HG03442 (cell line): ENCODE data around the gene TMEM131.
"Not testable (repeated sequence)": the region's sequence is repeated elsewhere in the genome, so short reads cannot be mapped to it uniquely, and the experiment has no call there.

Experiments used
- ATAC-seq: cut with Tn5 transposase; IDR thresholded peaks from one replicate; pipeline ENCODE4 v1.9.1; 2021; ENCODE audit warnings: mild to moderate bottlenecking, moderate library complexity; ENCODE audit not compliant: unreplicated experiment

TMEM131 gene

GRCh38 chr2:97914691-97915213 lies 81.0 kb downstream of the TMEM131 start:
- ATAC-seq, result no peak

GRCh38 chr2:97913846-97914245 lies 81.9 kb downstream of the TMEM131 start:
- ATAC-seq, result no peak

DNA sequence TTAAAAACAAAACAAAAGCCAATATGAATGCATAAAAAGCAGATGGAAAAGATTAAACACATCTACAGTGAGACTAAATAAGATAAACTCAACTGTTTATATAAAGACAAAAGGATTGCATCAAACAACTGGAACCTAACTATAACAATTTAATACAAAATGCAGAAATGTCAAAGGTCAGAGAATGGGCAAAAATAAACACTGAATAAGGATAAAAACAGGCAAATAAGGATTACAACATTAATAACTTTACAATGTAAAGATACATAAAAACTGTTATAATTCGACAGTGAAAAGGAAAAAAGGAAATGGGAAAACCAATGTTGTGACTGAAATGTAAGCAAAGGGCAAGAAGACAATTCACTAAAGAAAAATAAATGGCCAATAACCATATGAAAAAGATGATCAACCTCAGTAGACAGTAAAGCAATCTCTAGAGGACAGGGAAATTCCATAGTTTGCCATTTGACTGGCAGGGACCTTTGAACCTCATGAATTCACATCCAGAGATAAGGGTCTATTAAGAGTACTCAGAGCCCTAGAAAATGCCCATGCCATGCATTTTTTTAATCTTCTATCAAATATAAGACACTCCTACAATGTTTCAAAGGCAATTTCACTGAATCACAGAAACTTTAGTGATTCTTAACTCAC lies 83.7 kb downstream of the TMEM131 start:
- no peak for ATAC-seq

GRCh38 chr2:97911206-97911921 lies 84.4 kb downstream of the TMEM131 start:
- ATAC-seq, result peak; percentile 71

- no peak for ATAC-seq
Observed at GRCh38 chr2:97910403-97911205, 85.1 kb downstream of the TMEM131 start.

DNA sequence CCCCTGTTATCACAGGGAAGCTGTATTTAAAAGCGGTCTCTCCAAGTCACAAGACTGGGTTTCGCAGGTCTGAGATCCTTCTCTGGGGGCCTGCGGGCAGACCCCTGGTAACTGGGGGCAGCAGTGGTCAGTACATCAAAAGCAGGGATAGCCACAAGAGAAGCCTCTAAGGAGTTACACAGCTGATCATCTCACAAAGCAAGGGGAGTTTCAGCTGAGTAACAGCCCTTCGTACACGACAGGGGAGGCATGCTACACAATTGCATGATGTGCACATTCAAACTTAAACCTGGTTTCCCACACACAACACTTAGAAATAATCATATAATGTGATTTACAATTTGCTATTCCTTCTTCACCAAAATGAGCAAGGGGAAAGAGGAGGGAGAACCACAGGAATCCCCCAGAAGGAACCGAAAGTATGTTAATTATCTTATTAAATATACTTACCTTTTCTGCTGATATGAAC lies 87.5 kb downstream of the TMEM131 start:
- no peak for ATAC-seq

- no peak for ATAC-seq
Observed at GRCh38 chr2:97907369-97908100, 88.2 kb downstream of the TMEM131 start.

- no peak for ATAC-seq
Observed at GRCh38 chr2:97906307-97906706, 89.4 kb downstream of the TMEM131 start.

- no peak for ATAC-seq
Observed at GRCh38 chr2:97905294-97905693, 90.5 kb downstream of the TMEM131 start.

- no peak for ATAC-seq
Observed at GRCh38 chr2:97901862-97902261, 93.9 kb downstream of the TMEM131 start.

GRCh38 chr2:97900806-97901205 lies 94.9 kb downstream of the TMEM131 start:
- no peak for ATAC-seq

- ATAC-seq, result not testable (repeated sequence)
Observed at GRCh38 chr2:97893042-97893441, 102.7 kb downstream of the TMEM131 start.

DNA sequence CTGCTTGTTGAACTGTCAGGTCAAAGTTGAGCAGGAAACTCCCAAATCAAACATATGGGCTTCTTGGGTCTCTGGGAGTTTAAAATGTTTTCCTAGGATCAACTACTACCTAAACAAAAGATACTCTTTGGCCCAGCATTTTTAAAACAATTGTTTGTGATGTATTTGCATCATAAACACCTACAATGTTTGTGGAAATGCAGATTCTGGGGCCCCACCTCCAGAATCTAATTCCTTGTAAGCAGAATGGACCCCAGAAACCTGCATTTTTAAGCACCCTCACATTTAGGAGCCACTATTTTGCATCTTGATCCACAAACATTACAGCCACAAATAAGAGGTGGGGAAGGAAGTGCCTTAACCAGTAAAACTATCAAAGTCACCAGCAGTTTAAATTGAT lies 104.1 kb downstream of the TMEM131 start:
- ATAC-seq, result no peak

DNA sequence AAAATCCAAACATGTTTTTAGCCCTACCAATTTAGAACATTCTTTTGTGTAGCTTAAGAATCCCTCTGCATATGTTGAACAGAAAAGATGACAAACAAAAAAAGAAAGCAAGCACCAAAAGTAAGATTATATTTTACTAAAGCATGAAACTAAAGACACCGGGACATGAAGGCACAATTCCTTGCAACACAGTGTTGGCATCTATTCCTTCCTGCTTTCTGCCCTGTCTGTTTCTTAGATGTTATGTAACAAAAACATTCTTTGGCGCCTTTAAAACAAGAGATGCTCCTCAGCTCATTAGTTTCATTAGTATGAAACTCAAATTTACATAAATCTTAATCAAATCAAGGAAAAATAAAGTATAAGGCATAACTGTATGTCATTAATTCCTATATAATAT lies 106.6 kb downstream of the TMEM131 start:
- ATAC-seq, result no peak

- no peak for ATAC-seq
Observed at GRCh38 chr2:97885841-97886240, 109.9 kb downstream of the TMEM131 start.

- no peak for ATAC-seq
Observed at GRCh38 chr2:97880334-97880733, 115.4 kb downstream of the TMEM131 start.

DNA sequence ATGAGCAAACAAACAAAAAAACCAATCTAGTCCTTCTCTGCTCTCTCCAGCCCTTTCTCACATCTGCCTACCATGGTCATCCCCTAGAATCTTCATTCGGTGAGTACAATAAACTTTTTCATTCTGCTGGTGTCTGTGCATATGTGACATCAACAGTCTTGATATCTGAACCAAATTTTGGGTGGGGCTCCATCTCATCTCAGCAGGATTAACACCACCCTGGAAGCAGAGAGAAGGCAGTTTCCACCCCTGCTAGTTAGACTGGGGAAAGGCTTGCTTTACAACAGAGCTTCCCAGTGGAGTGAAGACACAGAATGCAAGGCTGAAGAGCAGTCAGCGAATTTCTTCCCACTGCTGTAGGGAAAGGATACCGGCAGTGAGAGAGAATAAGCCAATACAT lies 116.9 kb downstream of the TMEM131 start:
- ATAC-seq, result no peak

DNA sequence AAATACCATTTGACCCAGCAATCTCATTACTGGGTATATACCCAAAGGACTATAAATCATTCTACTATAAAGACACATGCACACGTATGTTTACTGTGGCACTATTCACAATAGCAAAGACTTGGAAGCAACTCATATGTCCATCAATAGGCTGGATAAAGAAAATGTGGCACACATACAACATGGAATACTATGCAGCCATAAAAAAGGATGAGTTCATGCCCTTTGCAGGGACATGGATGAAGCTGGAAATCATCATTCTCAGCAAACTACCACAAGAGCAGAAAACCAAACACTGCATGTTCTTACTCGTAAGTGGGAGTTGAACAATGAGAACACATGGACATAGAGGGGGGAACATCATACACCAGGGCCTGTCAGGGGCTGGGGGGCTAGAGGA lies 117.4 kb downstream of the TMEM131 start:
- ATAC-seq, result not testable (repeated sequence)

GRCh38 chr2:97871096-97871780 lies 124.5 kb downstream of the TMEM131 start:
- no peak for ATAC-seq

GRCh38 chr2:97870396-97870843 lies 125.3 kb downstream of the TMEM131 start:
- ATAC-seq, result peak; percentile 98
